SIG-M5 treated with dmso at 0.1 percent for 504 hours (cell line): Measurements from ENCODE around the gene NUDT4.

Experiments used
- DNase-seq: peaks from one replicate; lab custom pipeline; 2025; ENCODE audit not compliant: unreplicated experiment; lab: John Stamatoyannopoulos, UW

Gene NUDT4

GRCh38 chr12:93377252-93378195 is at the start of gene NUDT4:
Gene NUDT4 (plus strand): TSS chr12:93377925. CDS start chr12:93378323, 398 bp downstream.
- DNase-seq = peak; percentile 82

GRCh38 chr12:93333054-93333453 is 44.7 kb upstream of the NUDT4 start:
- DNase-seq = no peak

GRCh38 chr12:93333828-93334227 is 43.9 kb upstream of the NUDT4 start:
- no peak for DNase-seq

- DNase-seq = no peak
Observed at GRCh38 chr12:93335603-93336162, 42.0 kb upstream of the NUDT4 start.

- DNase-seq = peak; percentile 27
Observed at GRCh38 chr12:93336291-93336741, 41.4 kb upstream of the NUDT4 start.

- DNase-seq = no peak
Observed at GRCh38 chr12:93338598-93338997, 39.1 kb upstream of the NUDT4 start.

GRCh38 chr12:93339695-93340094 is 38.0 kb upstream of the NUDT4 start:
- DNase-seq = no peak

- no peak for DNase-seq
Observed at GRCh38 chr12:93341409-93342049, 36.2 kb upstream of the NUDT4 start.

GRCh38 chr12:93347054-93347785 is 30.5 kb upstream of the NUDT4 start:
- DNase-seq = no peak

GRCh38 chr12:93348575-93349435 is 28.9 kb upstream of the NUDT4 start:
- DNase-seq = no peak

GRCh38 chr12:93351726-93352125 is 26.0 kb upstream of the NUDT4 start:
- DNase-seq = no peak

GRCh38 chr12:93352321-93352720 is 25.4 kb upstream of the NUDT4 start:
- no peak for DNase-seq

- DNase-seq = no peak
Observed at GRCh38 chr12:93356214-93356613, 21.5 kb upstream of the NUDT4 start.

- DNase-seq = no peak
Observed at GRCh38 chr12:93358058-93358457, 19.7 kb upstream of the NUDT4 start.

GRCh38 chr12:93358821-93359220 is 18.9 kb upstream of the NUDT4 start:
- no peak for DNase-seq

GRCh38 chr12:93360688-93361087 is 17.0 kb upstream of the NUDT4 start:
- DNase-seq = no peak

GRCh38 chr12:93361151-93361919 is 16.4 kb upstream of the NUDT4 start:
- no peak for DNase-seq

GRCh38 chr12:93363841-93364297 is 13.9 kb upstream of the NUDT4 start:
- peak; percentile 89 for DNase-seq
